ENCODE results near the gene MTUS2.

MTUS2 gene

GRCh38 chr13:29429286-29429900 lies 609.3 kb downstream of the MTUS2 start:
- peaks cover 13% of the 10 kb centered on the region for H3K27me3 ChIP-seq (ENCODE audit: insufficient read depth, insufficient read length)
- no peak overlapping the region for H3K4me3 ChIP-seq (ENCODE audit: insufficient read length, low read depth)
- no peak overlapping the region for H3K9ac ChIP-seq (ENCODE audit: insufficient read length, low read depth)
- no peak for DNase-seq (ENCODE audit: low read depth, low spot score)
- TF ChIP-seq YY1 (IDR thresholded peaks at IDR 0.05; ENCODE audit: insufficient read depth, insufficient read length) (no peak), SUZ12 (IDR thresholded peaks at IDR 0.05; ENCODE audit: extremely low read depth, insufficient read depth, insufficient read length) (no peak), ZNF274 (IDR thresholded peaks at IDR 0.05; ENCODE audit: low read depth, low read length) (no peak)
- H3K9me3 ChIP-seq (ENCODE audit: insufficient read depth, low read length): no peaks in the 10 kb centered on the region
- no peaks in the 10 kb centered on the region for H3K36me3 ChIP-seq (ENCODE audit: insufficient read depth, insufficient read length, low read length)
- H3K4me1 ChIP-seq (ENCODE audit: insufficient read depth, insufficient read length): no peaks in the 10 kb centered on the region

DNA sequence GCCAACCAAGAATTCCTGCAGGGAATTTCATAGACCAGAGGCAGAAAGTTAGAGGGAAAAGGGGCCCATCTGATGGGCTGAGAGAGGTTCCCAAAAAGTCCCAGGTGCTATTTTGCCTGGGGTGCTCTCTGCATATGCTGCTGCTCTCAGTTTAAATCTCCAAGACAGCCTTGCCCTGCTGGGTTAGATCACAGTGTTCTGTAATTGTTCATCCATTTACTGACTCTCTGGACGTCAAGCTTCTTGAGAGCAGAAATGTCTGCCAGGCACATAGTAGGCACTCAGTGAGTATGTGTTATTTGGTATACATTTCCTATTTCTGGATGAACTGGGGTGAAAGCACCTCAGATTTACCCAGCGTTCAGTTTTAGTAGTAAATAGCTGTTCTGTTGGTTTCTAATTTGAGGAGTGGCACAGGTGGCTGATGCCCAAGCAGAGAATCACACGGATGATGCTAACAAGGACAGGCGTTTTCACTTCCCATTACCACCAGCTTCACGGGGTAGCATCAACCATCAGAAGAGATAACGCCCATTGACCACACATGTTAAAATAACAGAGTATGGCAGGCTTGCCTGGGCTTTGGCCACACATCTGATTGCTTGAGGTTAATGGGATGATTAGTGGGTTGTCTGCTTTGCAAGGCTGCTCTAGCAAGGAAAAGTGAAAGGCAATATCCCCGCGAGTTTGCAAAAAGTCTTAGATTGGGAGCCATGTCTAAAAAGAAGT lies 614.2 kb downstream of the MTUS2 start:
- Histone ChIP-seq H3K4me3 (ENCODE audit: insufficient read length, low read depth) (no peak overlapping the region), H3K4me1 (ENCODE audit: insufficient read depth, insufficient read length) (no peaks in the 10 kb centered on the region), H3K9me3 (ENCODE audit: insufficient read depth, low read length) (no peaks in the 10 kb centered on the region), H3K36me3 (ENCODE audit: insufficient read depth, insufficient read length, low read length) (no peaks in the 10 kb centered on the region), H3K27me3 (ENCODE audit: insufficient read depth, insufficient read length) (peaks cover 4% of the 10 kb centered on the region), H3K9ac (ENCODE audit: insufficient read length, low read depth) (no peak overlapping the region)
- DNase-seq (ENCODE audit: low read depth, low spot score): no peak
- TF ChIP-seq SUZ12 (IDR thresholded peaks at IDR 0.05; ENCODE audit: extremely low read depth, insufficient read depth, insufficient read length) (no peak), ZNF274 (IDR thresholded peaks at IDR 0.05; ENCODE audit: low read depth, low read length) (no peak), YY1 (IDR thresholded peaks at IDR 0.05; ENCODE audit: insufficient read depth, insufficient read length) (no peak)

GRCh38 chr13:29435125-29435911 lies 615.2 kb downstream of the MTUS2 start:
- Histone ChIP-seq H3K4me1 (ENCODE audit: insufficient read depth, insufficient read length) (no peaks in the 10 kb centered on the region), H3K36me3 (ENCODE audit: insufficient read depth, insufficient read length, low read length) (no peaks in the 10 kb centered on the region), H3K4me3 (ENCODE audit: insufficient read length, low read depth) (no peak overlapping the region), H3K9ac (ENCODE audit: insufficient read length, low read depth) (no peak overlapping the region), H3K27me3 (ENCODE audit: insufficient read depth, insufficient read length) (no peaks in the 10 kb centered on the region), H3K9me3 (ENCODE audit: insufficient read depth, low read length) (no peaks in the 10 kb centered on the region)
- no peak for TF ChIP-seq ZNF274 (IDR thresholded peaks at IDR 0.05; ENCODE audit: low read depth, low read length)
- TF ChIP-seq SUZ12 (IDR thresholded peaks at IDR 0.05; ENCODE audit: extremely low read depth, insufficient read depth, insufficient read length): no peak
- TF ChIP-seq YY1 (IDR thresholded peaks at IDR 0.05; ENCODE audit: insufficient read depth, insufficient read length): no peak
- DNase-seq (ENCODE audit: low read depth, low spot score): no peak

GRCh38 chr13:29436291-29436690 lies 616.2 kb downstream of the MTUS2 start:
- TF ChIP-seq ZNF274 (IDR thresholded peaks at IDR 0.05; ENCODE audit: low read depth, low read length) (no peak), SUZ12 (IDR thresholded peaks at IDR 0.05; ENCODE audit: extremely low read depth, insufficient read depth, insufficient read length) (no peak), YY1 (IDR thresholded peaks at IDR 0.05; ENCODE audit: insufficient read depth, insufficient read length) (no peak)
- Histone ChIP-seq H3K9me3 (ENCODE audit: insufficient read depth, low read length) (no peaks in the 10 kb centered on the region), H3K27me3 (ENCODE audit: insufficient read depth, insufficient read length) (no peaks in the 10 kb centered on the region), H3K4me1 (ENCODE audit: insufficient read depth, insufficient read length) (no peaks in the 10 kb centered on the region), H3K4me3 (ENCODE audit: insufficient read length, low read depth) (no peak overlapping the region), H3K9ac (ENCODE audit: insufficient read length, low read depth) (no peak overlapping the region), H3K36me3 (ENCODE audit: insufficient read depth, insufficient read length, low read length) (no peaks in the 10 kb centered on the region)
- DNase-seq (ENCODE audit: low read depth, low spot score): no peak

DNA sequence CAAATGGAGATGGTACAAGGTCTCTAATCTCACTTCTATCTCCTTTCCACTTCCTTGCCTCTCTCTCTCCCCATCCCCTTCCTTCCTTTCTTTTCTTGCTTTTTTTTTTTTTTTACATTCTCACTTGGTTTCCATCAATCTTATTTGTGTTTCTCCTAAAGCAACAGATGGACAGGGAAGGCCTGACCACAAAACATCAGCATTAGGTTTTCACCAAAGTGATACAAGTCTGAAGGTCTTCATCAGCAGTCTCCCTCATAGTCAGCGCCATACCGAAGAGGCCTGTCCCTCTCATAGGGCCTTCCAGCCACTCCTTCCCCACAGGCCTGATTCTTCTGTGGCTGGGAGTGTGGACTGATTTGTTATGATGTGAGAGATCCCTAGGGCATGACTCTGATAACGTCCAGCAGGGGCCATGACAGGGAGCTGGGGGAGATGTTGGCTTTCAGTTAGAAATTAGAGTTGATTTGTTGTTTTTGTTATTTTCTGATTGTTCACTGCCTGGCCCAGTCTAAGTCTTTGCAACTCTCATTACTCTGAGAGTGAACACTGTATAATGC lies 616.7 kb downstream of the MTUS2 start:
- no peaks in the 10 kb centered on the region for H3K27me3 ChIP-seq (ENCODE audit: insufficient read depth, insufficient read length)
- no peaks in the 10 kb centered on the region for H3K4me1 ChIP-seq (ENCODE audit: insufficient read depth, insufficient read length)
- H3K4me3 ChIP-seq (ENCODE audit: insufficient read length, low read depth): no peak overlapping the region
- TF ChIP-seq YY1 (IDR thresholded peaks at IDR 0.05; ENCODE audit: insufficient read depth, insufficient read length) (no peak), ZNF274 (IDR thresholded peaks at IDR 0.05; ENCODE audit: low read depth, low read length) (no peak), SUZ12 (IDR thresholded peaks at IDR 0.05; ENCODE audit: extremely low read depth, insufficient read depth, insufficient read length) (no peak)
- no peak overlapping the region for H3K9ac ChIP-seq (ENCODE audit: insufficient read length, low read depth)
- no peaks in the 10 kb centered on the region for H3K9me3 ChIP-seq (ENCODE audit: insufficient read depth, low read length)
- no peak for DNase-seq (ENCODE audit: low read depth, low spot score)
- H3K36me3 ChIP-seq (ENCODE audit: insufficient read depth, insufficient read length, low read length): no peaks in the 10 kb centered on the region

DNA sequence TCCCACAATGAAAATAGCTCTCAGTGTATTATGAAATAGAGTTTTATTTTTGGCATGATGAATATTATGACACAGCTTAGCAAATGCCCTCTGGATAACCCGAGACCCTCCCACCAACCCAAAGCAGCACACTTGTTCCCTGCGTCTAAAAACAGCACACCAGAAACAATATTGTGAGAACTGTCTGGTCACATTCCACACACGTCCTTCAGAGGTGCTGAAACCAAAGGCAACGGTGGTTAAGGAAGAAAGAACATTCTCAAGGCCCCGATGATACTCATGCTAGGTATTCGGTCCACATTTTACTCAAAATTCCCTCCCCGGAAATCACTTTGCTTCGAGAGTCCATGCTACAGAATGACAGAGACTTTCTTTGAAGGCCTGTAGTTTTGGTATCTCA lies 618.6 kb downstream of the MTUS2 start:
- no peak for DNase-seq (ENCODE audit: low read depth, low spot score)
- H3K4me3 ChIP-seq (ENCODE audit: insufficient read length, low read depth): no peak overlapping the region
- no peaks in the 10 kb centered on the region for H3K36me3 ChIP-seq (ENCODE audit: insufficient read depth, insufficient read length, low read length)
- no peak for TF ChIP-seq ZNF274 (IDR thresholded peaks at IDR 0.05; ENCODE audit: low read depth, low read length)
- no peak for TF ChIP-seq YY1 (IDR thresholded peaks at IDR 0.05; ENCODE audit: insufficient read depth, insufficient read length)
- no peak for TF ChIP-seq SUZ12 (IDR thresholded peaks at IDR 0.05; ENCODE audit: extremely low read depth, insufficient read depth, insufficient read length)
- H3K9ac ChIP-seq (ENCODE audit: insufficient read length, low read depth): no peak overlapping the region
- no peaks in the 10 kb centered on the region for H3K27me3 ChIP-seq (ENCODE audit: insufficient read depth, insufficient read length)
- H3K9me3 ChIP-seq (ENCODE audit: insufficient read depth, low read length): no peaks in the 10 kb centered on the region
- H3K4me1 ChIP-seq (ENCODE audit: insufficient read depth, insufficient read length): no peaks in the 10 kb centered on the region
